H9 (cell line): Measurements from ENCODE around the gene ACBD3. TPM values are rescaled to one million over a fixed set of nuclear protein-coding genes. Genes with fewer than 3 reads are reported as not detected.

Experiments
- DNase-seq: peaks from one replicate; pipeline ENCODE4 v3.0.0-alpha.2; 2017
- H2AFZ ChIP-seq: one replicate; pipeline ENCODE4 v1.6.1; 2013; ENCODE audit warnings: mild to moderate bottlenecking, low read length, control low read depth, moderate library complexity
- H2AK5ac ChIP-seq: 2 replicates; pipeline ENCODE4 v1.6.1; 2013; ENCODE audit warnings: low read length, control low read depth, mixed read lengths; ENCODE audit not compliant: insufficient read length
- H2BK120ac ChIP-seq: one replicate; pipeline ENCODE4 v1.6.1; 2013; ENCODE audit warnings: low read depth, mild to moderate bottlenecking, low read length, control low read depth, inconsistent platforms; ENCODE audit not compliant: poor library complexity, severe bottlenecking
- H2BK12ac ChIP-seq: 2 replicates; pipeline ENCODE4 v1.6.1; 2013; ENCODE audit warnings: low read length, control low read depth, mixed read lengths, low read depth; ENCODE audit not compliant: insufficient read length
- H2BK15ac ChIP-seq: 2 replicates; pipeline ENCODE4 v1.6.1; 2013; ENCODE audit warnings: low read depth, low read length, control low read depth
- H2BK20ac ChIP-seq: one replicate; pipeline ENCODE4 v1.6.1; 2013; ENCODE audit warnings: low read depth, mild to moderate bottlenecking, low read length, control low read depth, inconsistent platforms; ENCODE audit not compliant: poor library complexity, severe bottlenecking
- H2BK5ac ChIP-seq: 2 replicates; pipeline ENCODE4 v1.6.1; 2013; ENCODE audit warnings: low read length, control low read depth, mixed read lengths; ENCODE audit not compliant: insufficient read length
- H3K14ac ChIP-seq: 2 replicates; pipeline ENCODE4 v1.6.1; 2013; ENCODE audit warnings: low read length, control low read depth; ENCODE audit not compliant: insufficient read depth
- H3K18ac ChIP-seq: 2 replicates; pipeline ENCODE4 v1.6.1; 2013; ENCODE audit warnings: low read depth, mild to moderate bottlenecking, mixed read lengths, low read length, control low read depth; ENCODE audit not compliant: insufficient read length
- H3K23ac ChIP-seq: 2 replicates; pipeline ENCODE4 v1.6.1; 2013; ENCODE audit warnings: low read length, control low read depth, mixed read lengths, low read depth; ENCODE audit not compliant: insufficient read length
- H3K23me2 ChIP-seq: 2 replicates; pipeline ENCODE4 v1.6.1; 2013; ENCODE audit warnings: low read depth, mild to moderate bottlenecking, mixed read lengths, low read length, control low read depth; ENCODE audit not compliant: insufficient read length, poor library complexity, severe bottlenecking
- H3K27ac ChIP-seq: 2 replicates; pipeline ENCODE4 v1.5.1; 2013; ENCODE audit warnings: low read length, control low read depth, mixed read lengths, low read depth; ENCODE audit not compliant: insufficient read length
- H3K27me3 ChIP-seq: 2 replicates; pipeline ENCODE4 v1.6.1; 2013; ENCODE audit warnings: low read length, control low read depth, inconsistent platforms; ENCODE audit not compliant: insufficient read depth
- H3K4ac ChIP-seq: 2 replicates; pipeline ENCODE4 v1.6.1; 2013; ENCODE audit warnings: low read depth, mild to moderate bottlenecking, control low read depth, inconsistent platforms, low read length, moderate library complexity
- H3K4me1 ChIP-seq: 2 replicates; pipeline ENCODE4 v1.6.1; 2013; ENCODE audit warnings: low read length, control low read depth, inconsistent platforms; ENCODE audit not compliant: insufficient read depth
- H3K4me2 ChIP-seq: 2 replicates; pipeline ENCODE4 v1.6.1; 2013; ENCODE audit warnings: low read length, control low read depth, mixed read lengths; ENCODE audit not compliant: insufficient read length, insufficient read depth
- H3K56ac ChIP-seq: 2 replicates; pipeline ENCODE4 v1.6.1; 2013; ENCODE audit warnings: low read depth, mild to moderate bottlenecking, mixed read lengths, low read length, control low read depth; ENCODE audit not compliant: insufficient read length
- H3K79me1 ChIP-seq: 2 replicates; pipeline ENCODE4 v1.6.1; 2013; ENCODE audit warnings: low read depth, mild to moderate bottlenecking, moderate library complexity, low read length, control low read depth, inconsistent platforms; ENCODE audit not compliant: insufficient read depth, poor library complexity, severe bottlenecking
- H3K79me2 ChIP-seq: 2 replicates; pipeline ENCODE4 v1.6.1; 2013; ENCODE audit warnings: low read length, control low read depth, inconsistent platforms; ENCODE audit not compliant: insufficient read depth
- H3K9ac ChIP-seq: 2 replicates; pipeline ENCODE4 v1.6.1; 2013; ENCODE audit warnings: low read length, control low read depth, mixed read lengths; ENCODE audit not compliant: insufficient read length; ENCODE audit errors: extremely low read depth
- H3K9me3 ChIP-seq: one replicate; pipeline ENCODE4 v1.6.1; 2013; ENCODE audit warnings: low read depth, low read length, inconsistent platforms; ENCODE audit not compliant: control insufficient read depth
- H3T11ph ChIP-seq: one replicate; pipeline ENCODE4 v1.6.1; 2013; ENCODE audit warnings: mild to moderate bottlenecking, low read length, control low read depth, inconsistent platforms
- H4K20me1 ChIP-seq: one replicate; pipeline ENCODE4 v1.6.1; 2013; ENCODE audit not compliant: control insufficient read depth, insufficient read length, insufficient read depth
- H4K5ac ChIP-seq: 2 replicates; pipeline ENCODE4 v1.6.1; 2013; ENCODE audit warnings: low read depth, mild to moderate bottlenecking, mixed read lengths, low read length, control low read depth; ENCODE audit not compliant: insufficient read length
- H4K8ac ChIP-seq: replicated peaks from 2 replicates; pipeline ENCODE4 v1.6.1; 2013; ENCODE audit warnings: low read length, control low read depth, mixed read lengths, low read depth; ENCODE audit not compliant: insufficient read length
- H4K91ac ChIP-seq: 2 replicates; pipeline ENCODE4 v1.6.1; 2013; ENCODE audit warnings: low read depth, mild to moderate bottlenecking, moderate library complexity, mixed read lengths, low read length, control low read depth; ENCODE audit not compliant: insufficient read length
- H3K27ac Mint-ChIP-seq, 3 experiments: 2 replicates in 2 of 3; 3 replicates in 1 of 3; pipeline ENCODE4 v1.8.0; 2020 to 2021; ENCODE audit warnings: mixed read lengths in 3 of 3, mild to moderate bottlenecking in 1 of 3, moderate library complexity in 1 of 3
- H3K27me3 Mint-ChIP-seq: 2 replicates; pipeline ENCODE4 v1.8.0; 2021; ENCODE audit warnings: low read depth, mild to moderate bottlenecking, moderate library complexity, mixed read lengths
- H3K36me3 Mint-ChIP-seq, 3 experiments: 2 replicates in 2 of 3; 3 replicates in 1 of 3; pipeline ENCODE4 v1.8.0; 2020 to 2021; ENCODE audit warnings: low read depth in 3 of 3, mixed read lengths in 3 of 3; ENCODE audit not compliant: insufficient read depth in 1 of 3
- H3K4me1 Mint-ChIP-seq, 2 experiments: 2 replicates each; pipeline ENCODE4 v1.8.0; 2020; ENCODE audit warnings: mixed read lengths in 2 of 2
- H3K4me3 Mint-ChIP-seq, 2 experiments: 2 replicates in 1 of 2; 3 replicates in 1 of 2; pipeline ENCODE4 v1.8.0; 2020 to 2021; ENCODE audit warnings: mild to moderate bottlenecking in 2 of 2, mixed read lengths in 2 of 2, moderate library complexity in 1 of 2
- H3K9me3 Mint-ChIP-seq, 2 experiments: 2 replicates in 1 of 2; 3 replicates in 1 of 2; pipeline ENCODE4 v1.8.0; 2020; ENCODE audit warnings: mild to moderate bottlenecking in 2 of 2, mixed read lengths in 2 of 2, moderate library complexity in 1 of 2
- total RNA-seq: library from RNA; stranded (reverse); gene quantifications from 2 replicates; pipeline ENCODE4 v1.2.1, GENCODE V29; 2021
- TF ChIP-seq, protein P1 (sequence below): fragments of 200-600 bp; sonication (generic); conservative IDR thresholded peaks from 3 replicates; pipeline ENCODE4 v1.8.0; 2021; ENCODE audit warnings: antibody characterized with exemption, mild to moderate bottlenecking

ACBD3 gene
- total RNA-seq, 1 experiment from 2014 or later = 30.8 TPM

- Histone ChIP-seq H2BK120ac (no peak overlapping the region), H2BK12ac (no peak overlapping the region), H3K14ac (no peak overlapping the region), H4K20me1 (no peaks in the 10 kb centered on the region), H3K4me2 (no peak overlapping the region), H2BK5ac (no peak overlapping the region), H2BK15ac (no peak overlapping the region), H3K9ac (no peak overlapping the region), H3K79me2 (no peaks in the 10 kb centered on the region), H4K91ac (no peak overlapping the region), H4K8ac (no peak overlapping the region), H2BK20ac (no peak overlapping the region), H2AFZ (no peak overlapping the region), H3K4ac (no peak overlapping the region), H3T11ph (no peak overlapping the region), H3K23ac (no peak overlapping the region), H3K9me3 (no peaks in the 10 kb centered on the region), H2AK5ac (no peak overlapping the region), H3K27me3 (no peaks in the 10 kb centered on the region; the same call in 1 of the 2 replicates), H3K79me1 (no peaks in the 10 kb centered on the region), H4K5ac (no peak overlapping the region), H3K4me1 (no peaks in the 10 kb centered on the region; the same call in 1 of the 2 replicates), H3K23me2 (no peaks in the 10 kb centered on the region), H3K18ac (no peak overlapping the region), H3K27ac (no peak overlapping the region), H3K56ac (no peak overlapping the region)
- TF ChIP-seq, protein P1, sequence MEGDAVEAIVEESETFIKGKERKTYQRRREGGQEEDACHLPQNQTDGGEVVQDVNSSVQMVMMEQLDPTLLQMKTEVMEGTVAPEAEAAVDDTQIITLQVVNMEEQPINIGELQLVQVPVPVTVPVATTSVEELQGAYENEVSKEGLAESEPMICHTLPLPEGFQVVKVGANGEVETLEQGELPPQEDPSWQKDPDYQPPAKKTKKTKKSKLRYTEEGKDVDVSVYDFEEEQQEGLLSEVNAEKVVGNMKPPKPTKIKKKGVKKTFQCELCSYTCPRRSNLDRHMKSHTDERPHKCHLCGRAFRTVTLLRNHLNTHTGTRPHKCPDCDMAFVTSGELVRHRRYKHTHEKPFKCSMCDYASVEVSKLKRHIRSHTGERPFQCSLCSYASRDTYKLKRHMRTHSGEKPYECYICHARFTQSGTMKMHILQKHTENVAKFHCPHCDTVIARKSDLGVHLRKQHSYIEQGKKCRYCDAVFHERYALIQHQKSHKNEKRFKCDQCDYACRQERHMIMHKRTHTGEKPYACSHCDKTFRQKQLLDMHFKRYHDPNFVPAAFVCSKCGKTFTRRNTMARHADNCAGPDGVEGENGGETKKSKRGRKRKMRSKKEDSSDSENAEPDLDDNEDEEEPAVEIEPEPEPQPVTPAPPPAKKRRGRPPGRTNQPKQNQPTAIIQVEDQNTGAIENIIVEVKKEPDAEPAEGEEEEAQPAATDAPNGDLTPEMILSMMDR = no peak
- H3K4me3 Mint-ChIP-seq = no peak overlapping the region
- no peaks in the 10 kb centered on the region for H3K36me3 Mint-ChIP-seq
- DNase-seq = no peak
- H3K27me3 Mint-ChIP-seq = peaks cover 13% of the 10 kb centered on the region
- peaks cover 9 to 16% of the 10 kb centered on the region in 2 experiments for H3K4me1 Mint-ChIP-seq
- H3K9me3 Mint-ChIP-seq = no peaks in the 10 kb centered on the region
- no peak overlapping the region for H3K27ac Mint-ChIP-seq
Observed at GRCh38 chr1:226204198-226204597, 17.7 kb upstream of the ACBD3 start.
